H54 (cell line): ENCODE data around the gene SLC13A3.

Experiments used
- DNase-seq: peaks from one replicate; pipeline ENCODE4 v3.0.0; 2011; ENCODE audit warnings: low spot score, mixed read lengths; ENCODE audit not compliant: insufficient read length
- FAIRE-seq: peaks from 3 replicates; lab custom pipeline; 2011; peaks lifted over from hg19 to GRCh38; lab: Jason Lieb, UNC
- POLR2A ChIP-seq: IDR thresholded peaks from 2 replicates; pipeline ENCODE4 v1.6.1; 2011; ENCODE audit warnings: low read depth, mild to moderate bottlenecking, low read length

SLC13A3 gene

GRCh38 chr20:46572790-46573189, 78.5 kb downstream of the SLC13A3 start:
- DNase-seq (no peak), FAIRE-seq (no peak)
- TF ChIP-seq POLR2A = no peak

- DNase-seq = no peak
- FAIRE-seq = no peak
- TF ChIP-seq POLR2A = no peak
Measured at GRCh38 chr20:46572153-46572552, 79.1 kb downstream of the SLC13A3 start.

GRCh38 chr20:46571418-46571817, 79.8 kb downstream of the SLC13A3 start:
- FAIRE-seq = no peak
- no peak for TF ChIP-seq POLR2A

GRCh38 chr20:46570956-46571355, 80.3 kb downstream of the SLC13A3 start:
- FAIRE-seq (no peak), DNase-seq (no peak)
- TF ChIP-seq POLR2A = no peak

More at GRCh38 chr20:46571418-46571817, 79.8 kb downstream of the SLC13A3 start:
- no peak for DNase-seq

- no peak for FAIRE-seq
- no peak for DNase-seq
- TF ChIP-seq POLR2A = no peak
Measured at GRCh38 chr20:46569961-46570360, 81.3 kb downstream of the SLC13A3 start.

- DNase-seq = peak; percentile 47
- no peak for FAIRE-seq
- no peak for TF ChIP-seq POLR2A
Measured at GRCh38 chr20:46568570-46569129, 82.6 kb downstream of the SLC13A3 start.

- FAIRE-seq = no peak
- TF ChIP-seq POLR2A = no peak
Measured at GRCh38 chr20:46566125-46566524, 85.1 kb downstream of the SLC13A3 start.

GRCh38 chr20:46564241-46564957, 86.9 kb downstream of the SLC13A3 start:
- TF ChIP-seq POLR2A = no peak
- no peak for DNase-seq
- no peak for FAIRE-seq

More at GRCh38 chr20:46566125-46566524, 85.1 kb downstream of the SLC13A3 start:
- no peak for DNase-seq

- DNase-seq (no peak), FAIRE-seq (no peak)
- TF ChIP-seq POLR2A = no peak
Measured at GRCh38 chr20:46563860-46564221, 87.4 kb downstream of the SLC13A3 start.

GRCh38 chr20:46563170-46563859, 87.9 kb downstream of the SLC13A3 start:
- no peak for DNase-seq
- no peak for FAIRE-seq
- no peak for TF ChIP-seq POLR2A

GRCh38 chr20:46562373-46563169, 88.7 kb downstream of the SLC13A3 start:
- peak; percentile 67 for DNase-seq
- FAIRE-seq = no peak
- TF ChIP-seq POLR2A = no peak

GRCh38 chr20:46562009-46562372, 89.3 kb downstream of the SLC13A3 start:
- FAIRE-seq (no peak), DNase-seq (no peak)
- no peak for TF ChIP-seq POLR2A

- TF ChIP-seq POLR2A = no peak
- DNase-seq = no peak
- no peak for FAIRE-seq
Measured at GRCh38 chr20:46559685-46560440, 91.4 kb downstream of the SLC13A3 start.
